HG03571 (cell line): ENCODE measurements around the gene MAS1L.

Experiments used
- ATAC-seq: cut with Tn5 transposase; IDR thresholded peaks from one replicate; pipeline ENCODE4 v1.9.1; 2021; ENCODE audit not compliant: unreplicated experiment

MAS1L gene

GRCh38 chr6:29510746-29511300, 23.1 kb upstream of the MAS1L start:
- no peak for ATAC-seq

- ATAC-seq, result no peak
These were observed 22.4 kb upstream of the MAS1L start for GRCh38 chr6:29510202-29510601.

- ATAC-seq, result no peak
These were observed 22.0 kb upstream of the MAS1L start for GRCh38 chr6:29509711-29510110.

- ATAC-seq, result no peak
These were observed 21.5 kb upstream of the MAS1L start for GRCh38 chr6:29509239-29509638.

GRCh38 chr6:29507319-29507718, 19.6 kb upstream of the MAS1L start:
- no peak for ATAC-seq

GRCh38 chr6:29506446-29507067, 18.8 kb upstream of the MAS1L start:
- no peak for ATAC-seq

- no peak for ATAC-seq
These were observed 18.1 kb upstream of the MAS1L start for GRCh38 chr6:29505808-29506207.

- ATAC-seq, result no peak
These were observed 17.2 kb upstream of the MAS1L start for GRCh38 chr6:29504961-29505360.

GRCh38 chr6:29502597-29502996, 14.8 kb upstream of the MAS1L start:
- no peak for ATAC-seq

- no peak for ATAC-seq
These were observed 14.4 kb upstream of the MAS1L start for GRCh38 chr6:29502181-29502580.

GRCh38 chr6:29501106-29501505, 13.3 kb upstream of the MAS1L start:
- no peak for ATAC-seq

- no peak for ATAC-seq
These were observed 12.8 kb upstream of the MAS1L start for GRCh38 chr6:29500594-29500993.

- ATAC-seq, result no peak
These were observed 11.9 kb upstream of the MAS1L start for GRCh38 chr6:29499704-29500103.

GRCh38 chr6:29496961-29497360, 9.2 kb upstream of the MAS1L start:
- ATAC-seq, result no peak

GRCh38 chr6:29495571-29495970, 7.8 kb upstream of the MAS1L start:
- ATAC-seq, result no peak

- no peak for ATAC-seq
These were observed 6.4 kb upstream of the MAS1L start for GRCh38 chr6:29494131-29494530.

- no peak for ATAC-seq
These were observed 5.5 kb upstream of the MAS1L start for GRCh38 chr6:29493261-29493660.

- ATAC-seq, result no peak
These were observed 3.8 kb upstream of the MAS1L start for GRCh38 chr6:29491574-29491973.

GRCh38 chr6:29490552-29490951, 2.8 kb upstream of the MAS1L start:
- ATAC-seq, result no peak

GRCh38 chr6:29490055-29490454, 2.3 kb upstream of the MAS1L start:
- ATAC-seq, result no peak

GRCh38 chr6:29489286-29489685, 1.5 kb upstream of the MAS1L start:
- ATAC-seq, result no peak

- ATAC-seq, result no peak
These were observed 1.1 kb upstream of the MAS1L start for GRCh38 chr6:29488874-29489273.

GRCh38 chr6:29487131-29487530, 625 bp downstream of the MAS1L start:
- ATAC-seq, result no peak
